Erythroblast (primary cell): ENCODE measurements around the gene SCARB1.
A peak's percentile ranks its signal among the peaks of the same experiment; 100 is the strongest.

Experiments used
- DNase-seq, 2 experiments: peaks; one replicate each; lab custom pipeline; 2025; lab: John Stamatoyannopoulos, UW
- GATA1 ChIP-seq: IDR thresholded peaks from 2 replicates; pipeline ENCODE4 v1.6.1; 2011; ENCODE audit warnings: low read depth, mild to moderate bottlenecking, control low read depth, low read length, moderate library complexity
- POLR2A ChIP-seq: IDR thresholded peaks from 2 replicates; pipeline ENCODE4 v1.6.1; 2011; ENCODE audit warnings: mild to moderate bottlenecking, low read length

SCARB1 gene

GRCh38 chr12:124848621-124849380 is 14.9 kb downstream of the SCARB1 start:
- TF ChIP-seq POLR2A (no peak), GATA1 (no peak)

GRCh38 chr12:124847113-124848074 is 16.3 kb downstream of the SCARB1 start:
- TF ChIP-seq GATA1 (no peak), POLR2A (no peak)
- no peak for DNase-seq

More at GRCh38 chr12:124848621-124849380, 14.9 kb downstream of the SCARB1 start:
- DNase-seq, result no peak

GRCh38 chr12:124844411-124845397 is 19.0 kb downstream of the SCARB1 start:
- no peak for TF ChIP-seq GATA1
- TF ChIP-seq POLR2A, result no peak
- DNase-seq, result no peak

- DNase-seq, result no peak
- no peak for TF ChIP-seq POLR2A
- TF ChIP-seq GATA1, result no peak
Observed at GRCh38 chr12:124842800-124843510, 20.7 kb downstream of the SCARB1 start.

- no peak for TF ChIP-seq GATA1
- no peak for TF ChIP-seq POLR2A
- DNase-seq, result peak in 1 of 2 experiments; percentile 20
Observed at GRCh38 chr12:124842073-124842749, 21.5 kb downstream of the SCARB1 start.

- TF ChIP-seq GATA1, result no peak
- TF ChIP-seq POLR2A, result no peak
Observed at GRCh38 chr12:124841558-124841945, 22.1 kb downstream of the SCARB1 start.

GRCh38 chr12:124837958-124838803 is 25.5 kb downstream of the SCARB1 start:
- DNase-seq, result no peak
- no peak for TF ChIP-seq POLR2A
- no peak for TF ChIP-seq GATA1

More at GRCh38 chr12:124841558-124841945, 22.1 kb downstream of the SCARB1 start:
- no peak for DNase-seq

- TF ChIP-seq POLR2A, result no peak
- no peak for TF ChIP-seq GATA1
- no peak for DNase-seq
Observed at GRCh38 chr12:124837249-124837897, 26.3 kb downstream of the SCARB1 start.

- TF ChIP-seq GATA1 (no peak), POLR2A (no peak)
Observed at GRCh38 chr12:124836759-124837158, 26.9 kb downstream of the SCARB1 start.

GRCh38 chr12:124835656-124836410 is 27.8 kb downstream of the SCARB1 start:
- TF ChIP-seq GATA1 (no peak), POLR2A (no peak)
- peak; percentile 7 to 18 for DNase-seq

More at GRCh38 chr12:124836759-124837158, 26.9 kb downstream of the SCARB1 start:
- DNase-seq, result no peak
